ENCODE results near the gene CYBRD1. TPM values are rescaled to one million over a fixed set of nuclear protein-coding genes. Genes with fewer than 3 reads are reported as not detected.
"Not testable (repeated sequence)": the region's sequence is repeated elsewhere in the genome, so short reads cannot be mapped to it uniquely, and the experiment has no call there.

CYBRD1 gene
- 10.2 and 12.3 TPM in 2 replicates for total RNA-seq (2014; rRNA removed; shearing (Covaris generic))

- peak; percentile 64 for DNase-seq (ENCODE audit: low read depth)
Measured at GRCh38 chr2:171522052-171522787, at the start of gene CYBRD1. Gene CYBRD1 (plus strand): TSS chr2:171522474. CDS start chr2:171522546, 72 bp downstream.

GRCh38 chr2:171475979-171476378 lies 46.3 kb upstream of the CYBRD1 start:
- DNase-seq (ENCODE audit: low read depth): no peak

- peak; percentile 3 for DNase-seq (ENCODE audit: low read depth)
Measured at GRCh38 chr2:171478345-171478744, 43.9 kb upstream of the CYBRD1 start.

- DNase-seq (ENCODE audit: low read depth): peak; percentile 17
Measured at GRCh38 chr2:171479154-171479814, 43.0 kb upstream of the CYBRD1 start.

GRCh38 chr2:171480908-171481307 lies 41.4 kb upstream of the CYBRD1 start:
- DNase-seq (ENCODE audit: low read depth): no peak

GRCh38 chr2:171482308-171482707 lies 40.0 kb upstream of the CYBRD1 start:
- no peak for DNase-seq (ENCODE audit: low read depth)

GRCh38 chr2:171482877-171483276 lies 39.4 kb upstream of the CYBRD1 start:
- DNase-seq (ENCODE audit: low read depth): no peak

- DNase-seq (ENCODE audit: low read depth): no peak
Measured at GRCh38 chr2:171483793-171484192, 38.5 kb upstream of the CYBRD1 start.

- DNase-seq (ENCODE audit: low read depth): no peak
Measured at GRCh38 chr2:171485116-171485515, 37.2 kb upstream of the CYBRD1 start.

- DNase-seq (ENCODE audit: low read depth): no peak
Measured at GRCh38 chr2:171487201-171487600, 35.1 kb upstream of the CYBRD1 start.

- DNase-seq (ENCODE audit: low read depth): no peak
Measured at GRCh38 chr2:171487803-171488259, 34.4 kb upstream of the CYBRD1 start.

- DNase-seq (ENCODE audit: low read depth): no peak
Measured at GRCh38 chr2:171490577-171490976, 31.7 kb upstream of the CYBRD1 start.

- no peak for DNase-seq (ENCODE audit: low read depth)
Measured at GRCh38 chr2:171491292-171491691, 31.0 kb upstream of the CYBRD1 start.

- no peak for DNase-seq (ENCODE audit: low read depth)
Measured at GRCh38 chr2:171492664-171493063, 29.6 kb upstream of the CYBRD1 start.

GRCh38 chr2:171497664-171498063 lies 24.6 kb upstream of the CYBRD1 start:
- DNase-seq (ENCODE audit: low read depth): not testable (repeated sequence)

- no peak for DNase-seq (ENCODE audit: low read depth)
Measured at GRCh38 chr2:171505374-171505773, 16.9 kb upstream of the CYBRD1 start.

GRCh38 chr2:171509945-171510731 lies 12.1 kb upstream of the CYBRD1 start:
- DNase-seq (ENCODE audit: low read depth): no peak

- DNase-seq (ENCODE audit: low read depth): no peak
Measured at GRCh38 chr2:171512014-171512413, 10.3 kb upstream of the CYBRD1 start.

- DNase-seq (ENCODE audit: low read depth): no peak
Measured at GRCh38 chr2:171512683-171513195, 9.5 kb upstream of the CYBRD1 start.

- DNase-seq (ENCODE audit: low read depth): no peak
Measured at GRCh38 chr2:171513719-171514160, 8.5 kb upstream of the CYBRD1 start.

GRCh38 chr2:171514908-171515582 lies 7.2 kb upstream of the CYBRD1 start:
- no peak for DNase-seq (ENCODE audit: low read depth)

Measured in Daoy (cell line).